ES-I3 (cell line): ENCODE results near the gene ALDH5A1.

Source experiments
- H3K36me3 ChIP-seq: 2 replicates; pipeline ENCODE4 v1.6.1; 2013; ENCODE audit warnings: mild to moderate bottlenecking, low read length, control low read depth, moderate library complexity; ENCODE audit not compliant: insufficient read depth
- H3K4me1 ChIP-seq: 2 replicates; pipeline ENCODE4 v1.6.1; 2013; ENCODE audit warnings: mild to moderate bottlenecking, control low read depth, low read length; ENCODE audit not compliant: insufficient read depth
- H3K9ac ChIP-seq: 2 replicates; pipeline ENCODE4 v1.6.1; 2013; ENCODE audit warnings: low read depth, mild to moderate bottlenecking, low read length, moderate library complexity
- H3K9me3 ChIP-seq: 2 replicates; pipeline ENCODE4 v1.6.1; 2013; ENCODE audit warnings: mild to moderate bottlenecking, low read length, moderate library complexity; ENCODE audit not compliant: control insufficient read depth, insufficient read depth

Gene ALDH5A1

GRCh38 chr6:24583463-24584381 is 89.0 kb downstream of the ALDH5A1 start:
- Histone ChIP-seq H3K36me3 (no peaks in the 10 kb centered on the region), H3K9ac (no peak overlapping the region), H3K4me1 (peaks cover 20% of the 10 kb centered on the region), H3K9me3 (no peaks in the 10 kb centered on the region)

- no peaks in the 10 kb centered on the region for H3K9me3 ChIP-seq
- no peaks in the 10 kb centered on the region for H3K36me3 ChIP-seq
- no peak overlapping the region for H3K9ac ChIP-seq
- H3K4me1 ChIP-seq = peaks cover 20% of the 10 kb centered on the region
These were observed 89.6 kb downstream of the ALDH5A1 start for GRCh38 chr6:24584382-24584720.
